Right lobe of liver (tissue), 6 donors: ENCODE measurements around the gene PTPRN2. TPM values are rescaled to one million over a fixed set of nuclear protein-coding genes. Genes with fewer than 3 reads are reported as not detected.
"Not testable (repeated sequence)": the region's sequence is repeated elsewhere in the genome, so short reads cannot be mapped to it uniquely, and the experiment has no call there.

ENCODE experiments used
- ATAC-seq, 4 donors: fragments of 200-7000 bp; cut with Tn5 transposase; one replicate each; pipeline ENCODE4 v1.9.1; 2020; ENCODE audit warnings: mild to moderate bottlenecking in 4 of 4, moderate library complexity in 4 of 4
- DNase-seq, 3 donors: peaks; one replicate each; pipeline ENCODE4 v3.0.0-alpha.2; 2020
- H3K27ac ChIP-seq, 3 donors: fragments of 200-600 bp; one replicate each; pipeline ENCODE4 v1.8.0; 2022
- H3K27me3 ChIP-seq, 2 donors: fragments of 200-600 bp; one replicate each; pipeline ENCODE4 v1.8.0; 2022
- H3K36me3 ChIP-seq, 4 donors: fragments of 200-600 bp; sonication (generic) in 1 of 4; one replicate each; pipeline versions ENCODE4 v1.5.1 to v1.8.0; 2017 to 2022; ENCODE audit warnings: control low read depth in 1 of 4
- H3K4me1 ChIP-seq, 4 donors: fragments of 200-600 bp; sonication (generic) in 1 of 4; one replicate each; pipeline versions ENCODE4 v1.5.1 to v1.8.0; 2017 to 2022; ENCODE audit warnings: control low read depth in 1 of 4
- H3K4me3 ChIP-seq, 3 donors: fragments of 200-600 bp; one replicate each; pipeline ENCODE4 v1.8.0; 2022
- H3K9me3 ChIP-seq, 4 donors: fragments of 200-600 bp; sonication (generic) in 1 of 4; one replicate each; pipeline versions ENCODE4 v1.5.1 to v1.8.0; 2017 to 2022; ENCODE audit warnings: control low read depth in 1 of 4
- POLR2A ChIP-seq: fragments of 450-650 bp; IDR thresholded peaks from one replicate; pipeline ENCODE4 v1.6.1; 2017; ENCODE audit warnings: antibody characterized with exemption, mild to moderate bottlenecking
- WGBS: methylation state at CpG from one replicate; pipeline ENCODE4 v1.1.6; 2018; ENCODE audit warnings: low coverage, low lambda C conversion rate; ENCODE audit not compliant: insufficient coverage; ENCODE audit errors: missing lambda C conversion rate; 5-methylcytosine and 5-hydroxymethylcytosine counted together
- intact Hi-C, 2 donors: fragments of 100-400 bp; cut with DNase I; formaldehyde crosslinking; loops; one replicate each; pipeline versions ENCODE4 v1.11.2 to v1.14.1; 2022
- total RNA-seq, 6 experiments: library from RNA; depleted of rRNA in 2 of 6; stranded (reverse); fragments of >200 nt in 2 of 6; fragmentation: NEBNext Ultra II Directional in 3 of 6; extraction: Animal tissue kit (Norgen Biotek cat#: 25700) in 3 of 6; gene quantifications; one replicate each; pipeline versions ENCODE4 v1.1.0 to v1.2.4, GENCODE V29; 2016 to 2023
- TF ChIP-seq, protein P1 (sequence below), 4 donors: fragments of 200-600 bp in 3 of 4; fragments of 450-650 bp in 1 of 4; IDR thresholded peaks; one replicate each; pipeline versions ENCODE4 v1.5.1 to v1.8.0; 2016 to 2022; ENCODE audit warnings: antibody characterized with exemption in 4 of 4, mild to moderate bottlenecking in 2 of 4
- donor health status: DM: no; HTN: yes; CAD: no.
- donor health status: DM: no; HTN: no; CAD: no.
- donor health status: DM: no; HTN: no; CAD: no.
- donor health status: DM: no; HTN: yes; CAD: no.
- donor health status: DM: no; HTN: yes; CAD: no.

Gene PTPRN2
- total RNA-seq, 6 experiments from 2014 or later: 0.15 to 0.87 (median 0.67) TPM

DNA sequence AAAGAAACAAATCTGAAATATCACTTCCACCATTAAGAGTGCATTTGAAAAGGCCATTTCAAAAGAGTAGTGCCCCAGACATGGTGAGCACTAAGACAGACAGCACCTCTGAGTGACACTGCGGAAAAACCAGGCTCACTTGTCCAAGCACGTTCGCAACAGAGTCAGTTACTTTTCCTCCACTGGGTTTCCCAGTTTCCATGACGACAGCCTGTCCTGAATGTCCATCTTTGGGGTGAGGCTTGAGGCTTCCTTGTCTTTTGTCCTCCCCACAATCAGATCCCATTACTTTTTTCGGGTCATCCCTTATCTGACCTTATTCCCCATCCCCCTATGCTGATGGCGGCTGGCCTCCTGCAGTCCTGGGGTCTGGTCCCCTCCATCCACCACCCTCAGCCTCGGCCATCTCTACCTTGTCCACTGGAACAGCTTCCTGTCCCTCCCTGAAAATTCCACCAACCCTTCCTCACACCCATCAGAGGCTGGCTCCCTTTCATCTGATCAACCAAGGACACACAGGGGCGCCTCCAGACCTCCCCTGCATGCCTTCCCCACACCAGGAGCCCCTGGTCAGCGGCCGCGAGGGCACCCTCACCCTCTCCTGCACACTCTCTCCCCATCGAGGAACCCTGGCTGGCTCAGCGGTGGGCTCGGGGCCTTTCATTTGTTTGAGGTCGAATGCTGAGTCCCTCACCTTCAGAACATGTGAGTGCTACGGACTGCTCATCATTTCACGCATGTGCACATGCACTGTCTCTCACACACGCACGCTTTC is 887.2 kb downstream of the PTPRN2 start:
- Histone ChIP-seq H3K27ac (no peak overlapping the region), H3K36me3 (no peaks in the 10 kb centered on the region), H3K4me3 (no peak overlapping the region), H3K27me3 (no peaks in the 10 kb centered on the region), H3K4me1 (no peaks in the 10 kb centered on the region), H3K9me3 (no peaks in the 10 kb centered on the region)
- ATAC-seq: no peak
- intact Hi-C loops: no loop called here
- no peak for TF ChIP-seq POLR2A
- TF ChIP-seq, protein P1, sequence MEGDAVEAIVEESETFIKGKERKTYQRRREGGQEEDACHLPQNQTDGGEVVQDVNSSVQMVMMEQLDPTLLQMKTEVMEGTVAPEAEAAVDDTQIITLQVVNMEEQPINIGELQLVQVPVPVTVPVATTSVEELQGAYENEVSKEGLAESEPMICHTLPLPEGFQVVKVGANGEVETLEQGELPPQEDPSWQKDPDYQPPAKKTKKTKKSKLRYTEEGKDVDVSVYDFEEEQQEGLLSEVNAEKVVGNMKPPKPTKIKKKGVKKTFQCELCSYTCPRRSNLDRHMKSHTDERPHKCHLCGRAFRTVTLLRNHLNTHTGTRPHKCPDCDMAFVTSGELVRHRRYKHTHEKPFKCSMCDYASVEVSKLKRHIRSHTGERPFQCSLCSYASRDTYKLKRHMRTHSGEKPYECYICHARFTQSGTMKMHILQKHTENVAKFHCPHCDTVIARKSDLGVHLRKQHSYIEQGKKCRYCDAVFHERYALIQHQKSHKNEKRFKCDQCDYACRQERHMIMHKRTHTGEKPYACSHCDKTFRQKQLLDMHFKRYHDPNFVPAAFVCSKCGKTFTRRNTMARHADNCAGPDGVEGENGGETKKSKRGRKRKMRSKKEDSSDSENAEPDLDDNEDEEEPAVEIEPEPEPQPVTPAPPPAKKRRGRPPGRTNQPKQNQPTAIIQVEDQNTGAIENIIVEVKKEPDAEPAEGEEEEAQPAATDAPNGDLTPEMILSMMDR (IDR thresholded peaks at IDR 0.05): no peak
- 45% methylated on average over 17 of the region's 19 CpGs for WGBS
- no peak for DNase-seq

GRCh38 chr7:157699357-157700013 is 888.1 kb downstream of the PTPRN2 start:
- Histone ChIP-seq H3K4me3 (no peak overlapping the region), H3K36me3 (no peaks in the 10 kb centered on the region), H3K27ac (no peak overlapping the region), H3K4me1 (no peaks in the 10 kb centered on the region), H3K9me3 (no peaks in the 10 kb centered on the region), H3K27me3 (no peaks in the 10 kb centered on the region)
- WGBS: 30% methylated on average over 6 of the region's 14 CpGs
- TF ChIP-seq POLR2A: no peak
- TF ChIP-seq, protein P1 (IDR thresholded peaks at IDR 0.05): no peak
- intact Hi-C loops: no loop called here
- no peak for DNase-seq
- ATAC-seq: no peak

DNA sequence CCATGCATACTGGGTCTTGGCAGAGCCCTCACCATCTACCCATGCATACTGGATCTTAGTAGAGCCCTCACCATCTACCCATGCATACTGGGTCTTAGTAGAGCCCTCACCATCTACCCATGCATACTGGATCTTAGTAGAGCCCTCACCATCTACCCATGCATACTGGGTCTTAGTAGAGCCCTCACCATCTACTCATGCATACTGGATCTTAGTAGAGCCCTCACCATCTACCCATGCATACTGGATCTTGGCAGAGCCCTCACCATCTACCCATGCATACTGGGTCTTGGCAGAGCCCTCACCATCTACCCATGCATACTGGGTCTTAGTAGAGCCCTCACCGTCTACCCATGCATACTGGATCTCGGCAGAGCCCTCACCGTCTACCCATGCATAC is 890.3 kb downstream of the PTPRN2 start:
- H3K4me1 ChIP-seq, H3K36me3 ChIP-seq, ATAC-seq, intact Hi-C loops, H3K27me3 ChIP-seq, DNase-seq, H3K4me3 ChIP-seq, H3K27ac ChIP-seq, H3K9me3 ChIP-seq: not testable (repeated sequence)
- WGBS: 30% methylated on average over 2 of the region's 3 CpGs

- H3K27me3 ChIP-seq, H3K36me3 ChIP-seq, H3K27ac ChIP-seq, DNase-seq, intact Hi-C loops, ATAC-seq, H3K9me3 ChIP-seq, H3K4me1 ChIP-seq, H3K4me3 ChIP-seq: not testable (repeated sequence)
- 42% methylated on average over 2 of the region's 2 CpGs for WGBS
These were observed 892.0 kb downstream of the PTPRN2 start for GRCh38 chr7:157695609-157696008.

DNA sequence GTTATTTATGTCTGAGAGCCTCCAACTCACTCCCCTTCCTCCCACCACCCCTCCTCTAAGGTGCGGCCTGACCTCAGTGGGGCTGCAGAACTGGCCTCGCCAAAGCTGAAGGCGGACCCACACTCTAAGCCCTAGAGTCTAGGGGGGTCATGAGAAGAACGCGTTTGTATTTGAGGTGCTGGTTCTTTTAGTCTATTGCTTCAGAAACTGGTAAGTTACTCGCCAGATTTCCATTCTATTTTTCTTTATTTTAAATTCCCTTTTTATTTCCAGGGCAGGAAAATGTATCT is 893.3 kb downstream of the PTPRN2 start:
- peaks cover 0 to 6% of the 10 kb centered on the region in 2 donors for H3K27me3 ChIP-seq
- no peaks in the 10 kb centered on the region for H3K4me1 ChIP-seq
- no peak for ATAC-seq
- DNase-seq: no peak
- H3K9me3 ChIP-seq: no peaks in the 10 kb centered on the region
- TF ChIP-seq POLR2A: no peak
- TF ChIP-seq, protein P1 (IDR thresholded peaks at IDR 0.05): no peak
- WGBS: 19% methylated on average over 6 of the region's 6 CpGs
- no peak overlapping the region for H3K27ac ChIP-seq
- no peaks in the 10 kb centered on the region for H3K36me3 ChIP-seq
- H3K4me3 ChIP-seq: no peak overlapping the region
- intact Hi-C loops: no loop called here
